Activated T-cell treated with anti-CD3 and anti-CD28 coated beads, Interleukin-2, amount 50 U/mL, for 4 hours (primary cell): ENCODE measurements around the gene RGS10. TPM values are rescaled to one million over a fixed set of nuclear protein-coding genes. Genes with fewer than 3 reads are reported as not detected.

ENCODE experiments used
- ATAC-seq, 2 donors: fragments of 200-7000 bp; cut with Tn5 transposase; one replicate each; pipeline ENCODE4 v1.10.0; 2021
- DNase-seq: peaks from one replicate; pipeline ENCODE4 v3.0.0-alpha.2; 2020
- H3K27me3 Mint-ChIP-seq: one replicate; pipeline ENCODE4 v1.8.0; 2021; ENCODE audit warnings: low read depth, mixed read lengths
- H3K36me3 Mint-ChIP-seq: one replicate; pipeline ENCODE4 v1.8.0; 2022; ENCODE audit warnings: mixed read lengths; ENCODE audit not compliant: insufficient read depth
- H3K4me1 Mint-ChIP-seq: one replicate; pipeline ENCODE4 v1.8.0; 2021; ENCODE audit warnings: low read depth, mixed read lengths
- H3K4me3 Mint-ChIP-seq: one replicate; pipeline ENCODE4 v1.8.0; 2021; ENCODE audit warnings: mild to moderate bottlenecking, moderate library complexity, mixed read lengths
- H3K9me3 Mint-ChIP-seq: one replicate; pipeline ENCODE4 v1.8.0; 2021; ENCODE audit warnings: mixed read lengths
- total RNA-seq, 3 donors: library from RNA; stranded (reverse); gene quantifications; one replicate each; pipeline ENCODE4 v1.2.1, GENCODE V29; 2021

Gene RGS10
- total RNA-seq, 3 donors from 2014 or later = 116 to 163 (median 137) TPM

GRCh38 chr10:119502209-119502608, 40.3 kb downstream of the RGS10 start:
- H3K4me3 Mint-ChIP-seq = peak overlapping the region; percentile 58
- ATAC-seq = peak; percentile 82 to 83

GRCh38 chr10:119501690-119502089, 40.8 kb downstream of the RGS10 start:
- peak; percentile 10 to 22 for ATAC-seq
- DNase-seq = no peak
- Mint-ChIP-seq H3K4me1 (peaks cover 89% of the 10 kb centered on the region), H3K36me3 (peaks cover 27% of the 10 kb centered on the region), H3K9me3 (no peaks in the 10 kb centered on the region), H3K4me3 (peak overlapping the region; percentile 58), H3K27me3 (no peaks in the 10 kb centered on the region)

More at GRCh38 chr10:119502209-119502608, 40.3 kb downstream of the RGS10 start:
- Mint-ChIP-seq H3K36me3 (peaks cover 30% of the 10 kb centered on the region), H3K27me3 (no peaks in the 10 kb centered on the region), H3K9me3 (no peaks in the 10 kb centered on the region), H3K4me1 (peaks cover 90% of the 10 kb centered on the region)
- peak; percentile 68 for DNase-seq

GRCh38 chr10:119500821-119501220, 41.7 kb downstream of the RGS10 start:
- no peaks in the 10 kb centered on the region for H3K9me3 Mint-ChIP-seq
- H3K4me3 Mint-ChIP-seq = peak overlapping the region; percentile 21
- no peak for ATAC-seq
- peaks cover 91% of the 10 kb centered on the region for H3K4me1 Mint-ChIP-seq
- H3K27me3 Mint-ChIP-seq = no peaks in the 10 kb centered on the region
- H3K36me3 Mint-ChIP-seq = peaks cover 27% of the 10 kb centered on the region
- no peak for DNase-seq

- Mint-ChIP-seq H3K36me3 (peaks cover 27% of the 10 kb centered on the region), H3K9me3 (no peaks in the 10 kb centered on the region), H3K4me1 (peaks cover 88% of the 10 kb centered on the region), H3K27me3 (no peaks in the 10 kb centered on the region), H3K4me3 (peak overlapping the region; percentile 11)
- no peak for DNase-seq
- no peak for ATAC-seq
Measured at GRCh38 chr10:119500123-119500795, 42.3 kb downstream of the RGS10 start.

- Mint-ChIP-seq H3K27me3 (no peaks in the 10 kb centered on the region), H3K4me1 (peaks cover 90% of the 10 kb centered on the region), H3K36me3 (peaks cover 23% of the 10 kb centered on the region), H3K9me3 (no peaks in the 10 kb centered on the region), H3K4me3 (peak overlapping the region; percentile 61)
- DNase-seq (no peak), ATAC-seq (no peak)
Measured at GRCh38 chr10:119499677-119500002, 42.9 kb downstream of the RGS10 start.

- no peaks in the 10 kb centered on the region for H3K9me3 Mint-ChIP-seq
- H3K4me3 Mint-ChIP-seq = peak overlapping the region; percentile 61
- H3K4me1 Mint-ChIP-seq = peaks cover 90% of the 10 kb centered on the region
- H3K36me3 Mint-ChIP-seq = peaks cover 23% of the 10 kb centered on the region
- DNase-seq = no peak
- no peaks in the 10 kb centered on the region for H3K27me3 Mint-ChIP-seq
- ATAC-seq = peak; percentile 4 to 7
Measured at GRCh38 chr10:119498889-119499676, 43.4 kb downstream of the RGS10 start.

GRCh38 chr10:119497243-119497642, 45.3 kb downstream of the RGS10 start:
- peaks cover 82% of the 10 kb centered on the region for H3K4me1 Mint-ChIP-seq
- no peak overlapping the region for H3K4me3 Mint-ChIP-seq
- H3K9me3 Mint-ChIP-seq = no peaks in the 10 kb centered on the region
- H3K27me3 Mint-ChIP-seq = no peaks in the 10 kb centered on the region
- DNase-seq (no peak), ATAC-seq (no peak)
- H3K36me3 Mint-ChIP-seq = peaks cover 17% of the 10 kb centered on the region

GRCh38 chr10:119496273-119496672, 46.2 kb downstream of the RGS10 start:
- peaks cover 77% of the 10 kb centered on the region for H3K4me1 Mint-ChIP-seq
- DNase-seq = no peak
- peaks cover 17% of the 10 kb centered on the region for H3K36me3 Mint-ChIP-seq

GRCh38 chr10:119495545-119495944, 47.0 kb downstream of the RGS10 start:
- H3K36me3 Mint-ChIP-seq = peaks cover 17% of the 10 kb centered on the region
- H3K9me3 Mint-ChIP-seq = no peaks in the 10 kb centered on the region
- DNase-seq (no peak), ATAC-seq (no peak)
- no peak overlapping the region for H3K4me3 Mint-ChIP-seq
- H3K4me1 Mint-ChIP-seq = peaks cover 70% of the 10 kb centered on the region
- no peaks in the 10 kb centered on the region for H3K27me3 Mint-ChIP-seq

More at GRCh38 chr10:119496273-119496672, 46.2 kb downstream of the RGS10 start:
- H3K27me3 Mint-ChIP-seq = no peaks in the 10 kb centered on the region
- H3K9me3 Mint-ChIP-seq = no peaks in the 10 kb centered on the region
- H3K4me3 Mint-ChIP-seq = no peak overlapping the region
- peak; percentile 64 to 78 for ATAC-seq

- Mint-ChIP-seq H3K9me3 (no peaks in the 10 kb centered on the region), H3K4me1 (peaks cover 68% of the 10 kb centered on the region), H3K27me3 (no peaks in the 10 kb centered on the region), H3K4me3 (no peak overlapping the region), H3K36me3 (peaks cover 12% of the 10 kb centered on the region)
- DNase-seq (no peak), ATAC-seq (no peak)
Measured at GRCh38 chr10:119495021-119495505, 47.5 kb downstream of the RGS10 start.

- Mint-ChIP-seq H3K27me3 (no peaks in the 10 kb centered on the region), H3K36me3 (peaks cover 7% of the 10 kb centered on the region), H3K4me1 (peaks cover 67% of the 10 kb centered on the region), H3K9me3 (no peaks in the 10 kb centered on the region), H3K4me3 (no peak overlapping the region)
- no peak for DNase-seq
- no peak for ATAC-seq
Measured at GRCh38 chr10:119494236-119495020, 48.1 kb downstream of the RGS10 start.

GRCh38 chr10:119493155-119493554, 49.4 kb downstream of the RGS10 start:
- Mint-ChIP-seq H3K9me3 (no peaks in the 10 kb centered on the region), H3K36me3 (no peaks in the 10 kb centered on the region), H3K27me3 (no peaks in the 10 kb centered on the region), H3K4me3 (no peak overlapping the region), H3K4me1 (peaks cover 63% of the 10 kb centered on the region)
- DNase-seq (no peak), ATAC-seq (no peak)

GRCh38 chr10:119491966-119492757, 50.4 kb downstream of the RGS10 start:
- Mint-ChIP-seq H3K9me3 (no peaks in the 10 kb centered on the region), H3K4me3 (no peak overlapping the region), H3K36me3 (no peaks in the 10 kb centered on the region), H3K4me1 (peaks cover 57% of the 10 kb centered on the region), H3K27me3 (no peaks in the 10 kb centered on the region)
- no peak for ATAC-seq
- no peak for DNase-seq

- DNase-seq (no peak), ATAC-seq (no peak)
- no peaks in the 10 kb centered on the region for H3K27me3 Mint-ChIP-seq
- H3K9me3 Mint-ChIP-seq = no peaks in the 10 kb centered on the region
- H3K4me3 Mint-ChIP-seq = peak overlapping the region; percentile 77
- peaks cover 39% of the 10 kb centered on the region for H3K4me1 Mint-ChIP-seq
- no peaks in the 10 kb centered on the region for H3K36me3 Mint-ChIP-seq
Measured at GRCh38 chr10:119489991-119490326, 52.6 kb downstream of the RGS10 start.
